ENCODE measurements around the gene CBX1. TPM values are rescaled to one million over a fixed set of nuclear protein-coding genes. Genes with fewer than 3 reads are reported as not detected.
A peak's percentile ranks its signal among the peaks of the same experiment; 100 is the strongest.

Gene CBX1
- 336 and 363 TPM in 2 replicates for polyA plus RNA-seq
- 205 and 210 TPM in 2 replicates for polyA minus RNA-seq

DNA sequence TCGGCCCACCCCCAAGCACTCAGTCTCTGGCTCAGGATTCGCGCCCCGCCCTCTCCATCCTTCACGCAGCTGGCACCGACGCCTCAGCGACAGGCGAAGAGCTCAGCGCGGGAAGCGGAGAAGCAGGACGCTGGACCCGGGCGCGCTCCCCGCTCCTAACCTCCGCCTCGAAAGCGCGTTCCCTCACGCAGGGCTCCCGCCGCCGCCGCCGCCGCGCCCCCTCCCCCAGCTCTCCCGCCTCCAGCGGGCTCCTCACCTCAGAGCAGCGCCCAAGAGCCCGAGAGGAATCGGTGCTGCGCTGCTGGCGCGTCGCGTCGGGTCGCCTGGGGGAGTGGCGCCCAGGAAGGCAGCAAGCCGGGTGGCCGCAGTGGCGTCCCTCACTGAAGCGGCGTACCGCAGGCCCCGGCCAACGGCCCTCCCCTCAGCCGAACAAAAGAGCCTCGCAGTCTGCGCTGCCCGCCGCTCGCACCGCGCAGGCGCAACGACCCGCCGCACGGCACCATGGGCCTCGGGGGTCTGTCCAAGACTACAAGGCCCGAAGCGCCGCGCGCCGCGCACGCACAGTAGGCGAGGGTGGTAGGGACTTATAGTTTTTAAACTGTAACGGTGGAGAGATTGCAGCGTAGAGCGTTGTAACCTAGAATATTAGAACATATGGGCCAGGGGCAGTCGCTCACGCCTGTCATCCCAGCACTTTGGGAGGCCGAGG is at the start of gene CBX1:
CBX1 (minus strand) TSS at position 467 of the 709 bp plus-strand sequence. CDS start 24,474 bp downstream, outside the sequence.
- Histone ChIP-seq H3K4me2 (ENCODE audit: low read length) (peak within 1 kb of the TSS; percentile 97), H3K9me3 (ENCODE audit: low read length) (no peaks in the 10 kb centered on the region), H4K20me1 (ENCODE audit: insufficient read depth) (peaks cover 7% of the 10 kb centered on the region), H3K36me3 (ENCODE audit: insufficient read depth, low read length) (no peaks in the 10 kb centered on the region), H3K9ac (ENCODE audit: low read length) (peak within 1 kb of the TSS; percentile 98), H3K79me2 (replicated peaks; ENCODE audit: insufficient read depth, low read length) (peaks cover 45% of the 10 kb centered on the region), H3K27me3 (ENCODE audit: insufficient read depth, low read depth, low read length) (no peaks in the 10 kb centered on the region), H3K4me3 (ENCODE audit: low read length) (peak within 1 kb of the TSS; percentile 98), H3K27ac (ENCODE audit: low read length) (peak within 1 kb of the TSS; percentile 97), H3K9me2 (ENCODE audit: insufficient read depth, low read length) (no peaks in the 10 kb centered on the region), H3F3A (ENCODE audit: insufficient read depth, low read length, poor library complexity, severe bottlenecking) (peaks cover 10% of the 10 kb centered on the region), H2AFZ (ENCODE audit: low read depth, low read length) (peak within 1 kb of the TSS; percentile 94)
- TF ChIP-seq POLR2AphosphoS5 (IDR thresholded peaks at IDR 0.05) (peak; percentile 94), EZH2 (IDR thresholded peaks at IDR 0.05; ENCODE audit: borderline replicate concordance, insufficient read depth, low read length, poor library complexity, severe bottlenecking) (no peak), RAD21 (conservative IDR thresholded peaks at IDR 0.05) (peak; percentile 50), TAF1 (IDR thresholded peaks at IDR 0.05; ENCODE audit: low read depth) (peak; percentile 86), EP300 (conservative IDR thresholded peaks at IDR 0.05; ENCODE audit: poor library complexity, severe bottlenecking) (peak; percentile 67), MXI1 (conservative IDR thresholded peaks at IDR 0.05; ENCODE audit: poor library complexity, severe bottlenecking) (peak; percentile 80), SMC3 (conservative IDR thresholded peaks at IDR 0.05; ENCODE audit: poor library complexity) (peak; percentile 42)
- TF ChIP-seq, protein P1, sequence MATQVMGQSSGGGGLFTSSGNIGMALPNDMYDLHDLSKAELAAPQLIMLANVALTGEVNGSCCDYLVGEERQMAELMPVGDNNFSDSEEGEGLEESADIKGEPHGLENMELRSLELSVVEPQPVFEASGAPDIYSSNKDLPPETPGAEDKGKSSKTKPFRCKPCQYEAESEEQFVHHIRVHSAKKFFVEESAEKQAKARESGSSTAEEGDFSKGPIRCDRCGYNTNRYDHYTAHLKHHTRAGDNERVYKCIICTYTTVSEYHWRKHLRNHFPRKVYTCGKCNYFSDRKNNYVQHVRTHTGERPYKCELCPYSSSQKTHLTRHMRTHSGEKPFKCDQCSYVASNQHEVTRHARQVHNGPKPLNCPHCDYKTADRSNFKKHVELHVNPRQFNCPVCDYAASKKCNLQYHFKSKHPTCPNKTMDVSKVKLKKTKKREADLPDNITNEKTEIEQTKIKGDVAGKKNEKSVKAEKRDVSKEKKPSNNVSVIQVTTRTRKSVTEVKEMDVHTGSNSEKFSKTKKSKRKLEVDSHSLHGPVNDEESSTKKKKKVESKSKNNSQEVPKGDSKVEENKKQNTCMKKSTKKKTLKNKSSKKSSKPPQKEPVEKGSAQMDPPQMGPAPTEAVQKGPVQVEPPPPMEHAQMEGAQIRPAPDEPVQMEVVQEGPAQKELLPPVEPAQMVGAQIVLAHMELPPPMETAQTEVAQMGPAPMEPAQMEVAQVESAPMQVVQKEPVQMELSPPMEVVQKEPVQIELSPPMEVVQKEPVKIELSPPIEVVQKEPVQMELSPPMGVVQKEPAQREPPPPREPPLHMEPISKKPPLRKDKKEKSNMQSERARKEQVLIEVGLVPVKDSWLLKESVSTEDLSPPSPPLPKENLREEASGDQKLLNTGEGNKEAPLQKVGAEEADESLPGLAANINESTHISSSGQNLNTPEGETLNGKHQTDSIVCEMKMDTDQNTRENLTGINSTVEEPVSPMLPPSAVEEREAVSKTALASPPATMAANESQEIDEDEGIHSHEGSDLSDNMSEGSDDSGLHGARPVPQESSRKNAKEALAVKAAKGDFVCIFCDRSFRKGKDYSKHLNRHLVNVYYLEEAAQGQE (IDR thresholded peaks at IDR 0.05; ENCODE audit: borderline replicate concordance), result peak; percentile 81
- TF ChIP-seq, protein P2, sequence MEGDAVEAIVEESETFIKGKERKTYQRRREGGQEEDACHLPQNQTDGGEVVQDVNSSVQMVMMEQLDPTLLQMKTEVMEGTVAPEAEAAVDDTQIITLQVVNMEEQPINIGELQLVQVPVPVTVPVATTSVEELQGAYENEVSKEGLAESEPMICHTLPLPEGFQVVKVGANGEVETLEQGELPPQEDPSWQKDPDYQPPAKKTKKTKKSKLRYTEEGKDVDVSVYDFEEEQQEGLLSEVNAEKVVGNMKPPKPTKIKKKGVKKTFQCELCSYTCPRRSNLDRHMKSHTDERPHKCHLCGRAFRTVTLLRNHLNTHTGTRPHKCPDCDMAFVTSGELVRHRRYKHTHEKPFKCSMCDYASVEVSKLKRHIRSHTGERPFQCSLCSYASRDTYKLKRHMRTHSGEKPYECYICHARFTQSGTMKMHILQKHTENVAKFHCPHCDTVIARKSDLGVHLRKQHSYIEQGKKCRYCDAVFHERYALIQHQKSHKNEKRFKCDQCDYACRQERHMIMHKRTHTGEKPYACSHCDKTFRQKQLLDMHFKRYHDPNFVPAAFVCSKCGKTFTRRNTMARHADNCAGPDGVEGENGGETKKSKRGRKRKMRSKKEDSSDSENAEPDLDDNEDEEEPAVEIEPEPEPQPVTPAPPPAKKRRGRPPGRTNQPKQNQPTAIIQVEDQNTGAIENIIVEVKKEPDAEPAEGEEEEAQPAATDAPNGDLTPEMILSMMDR (IDR thresholded peaks at IDR 0.05; ENCODE audit: poor library complexity, severe bottlenecking), result no peak

- no peak overlapping the region for H3K4me3 ChIP-seq (ENCODE audit: low read length)
- H3K79me2 ChIP-seq (replicated peaks; ENCODE audit: insufficient read depth, low read length), result no peaks in the 10 kb centered on the region
- H3K9me2 ChIP-seq (ENCODE audit: insufficient read depth, low read length), result no peaks in the 10 kb centered on the region
- no peaks in the 10 kb centered on the region for H3K9me3 ChIP-seq (ENCODE audit: low read length)
- H3K27me3 ChIP-seq (ENCODE audit: insufficient read depth, low read depth, low read length), result no peaks in the 10 kb centered on the region
- H3K4me2 ChIP-seq (ENCODE audit: low read length), result no peak overlapping the region
- no peaks in the 10 kb centered on the region for H3F3A ChIP-seq (ENCODE audit: insufficient read depth, low read length, poor library complexity, severe bottlenecking)
- TF ChIP-seq EZH2 (IDR thresholded peaks at IDR 0.05; ENCODE audit: borderline replicate concordance, insufficient read depth, low read length, poor library complexity, severe bottlenecking) (no peak), EP300 (conservative IDR thresholded peaks at IDR 0.05; ENCODE audit: poor library complexity, severe bottlenecking) (no peak), RAD21 (conservative IDR thresholded peaks at IDR 0.05) (no peak), POLR2AphosphoS5 (IDR thresholded peaks at IDR 0.05) (no peak), TAF1 (IDR thresholded peaks at IDR 0.05; ENCODE audit: low read depth) (no peak), SMC3 (conservative IDR thresholded peaks at IDR 0.05; ENCODE audit: poor library complexity) (no peak), MXI1 (conservative IDR thresholded peaks at IDR 0.05; ENCODE audit: poor library complexity, severe bottlenecking) (no peak)
- TF ChIP-seq, protein P2 (IDR thresholded peaks at IDR 0.05; ENCODE audit: poor library complexity, severe bottlenecking), result no peak
- TF ChIP-seq, protein P1 (IDR thresholded peaks at IDR 0.05; ENCODE audit: borderline replicate concordance), result no peak
- no peak overlapping the region for H3K9ac ChIP-seq (ENCODE audit: low read length)
- H4K20me1 ChIP-seq (ENCODE audit: insufficient read depth), result no peaks in the 10 kb centered on the region
- no peaks in the 10 kb centered on the region for H3K36me3 ChIP-seq (ENCODE audit: insufficient read depth, low read length)
- H3K27ac ChIP-seq (ENCODE audit: low read length), result peak overlapping the region; percentile 84
- H2AFZ ChIP-seq (ENCODE audit: low read depth, low read length), result no peak overlapping the region
Observed at GRCh38 chr17:48150597-48151001, 49.3 kb upstream of the CBX1 start.

Data from neural cell (in vitro differentiated cells).